Hematopoietic multipotent progenitor cell treated with erythropoietin and hydrocortisone succinate and interleukin-3 and kit ligand, for 15 days (in vitro differentiated cells): ENCODE measurements around the gene WWC1.

Experiments used
- DNase-seq: peaks from one replicate; pipeline ENCODE4 v3.0.0-alpha.2; 2015; ENCODE audit warnings: low spot score

The WWC1 gene

GRCh38 chr5:168364151-168364661 is 72.8 kb downstream of the WWC1 start:
- DNase-seq: no peak

- no peak for DNase-seq
Observed at GRCh38 chr5:168364750-168365550, 73.5 kb downstream of the WWC1 start.

DNA sequence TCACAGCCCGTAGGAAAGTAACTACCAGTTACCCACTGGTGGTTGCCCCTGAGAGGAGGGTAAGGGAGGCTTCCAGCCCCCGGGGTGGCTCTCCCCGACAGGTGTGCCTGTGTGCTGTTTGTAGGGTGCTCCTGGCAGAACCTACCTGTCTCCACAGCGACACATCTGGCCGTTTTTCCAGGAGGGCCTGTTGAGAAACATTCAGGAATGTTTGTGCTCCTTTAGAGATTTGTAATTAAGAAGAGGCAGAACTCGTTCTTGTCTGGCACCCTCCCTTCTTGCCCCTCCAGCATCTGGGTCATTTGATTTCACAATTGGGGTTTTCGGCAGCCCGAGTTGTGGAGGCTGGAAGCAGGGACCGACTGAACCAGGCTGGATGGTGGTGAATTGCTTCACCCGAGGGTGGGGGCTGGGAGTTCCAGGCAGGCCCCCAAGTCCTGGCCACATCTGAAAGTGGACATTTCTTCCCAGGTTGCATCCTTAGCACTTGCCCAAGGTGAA is 74.2 kb downstream of the WWC1 start:
- no peak for DNase-seq

- DNase-seq: no peak
Observed at GRCh38 chr5:168366116-168366515, 74.7 kb downstream of the WWC1 start.

DNA sequence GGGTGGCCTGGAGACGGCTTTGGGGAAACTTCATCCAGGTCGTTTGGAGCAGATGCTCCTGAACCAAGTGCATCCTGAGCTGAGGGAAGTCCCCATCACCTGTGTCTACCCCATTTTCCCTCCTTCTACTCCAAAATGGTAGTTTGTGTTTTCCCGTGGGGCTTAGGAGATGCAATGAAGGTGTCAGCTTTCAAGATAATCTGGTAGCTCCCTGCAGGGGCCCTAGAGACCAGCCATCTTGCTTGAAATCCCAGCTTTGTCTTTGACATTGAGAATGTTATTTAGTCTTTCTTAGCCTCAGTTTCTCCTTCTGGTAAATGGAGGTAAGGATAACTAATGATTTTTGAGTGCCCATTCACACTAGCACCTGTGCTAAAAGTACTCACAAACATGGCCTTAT is 77.4 kb downstream of the WWC1 start:
- no peak for DNase-seq

- DNase-seq: no peak
Observed at GRCh38 chr5:168370831-168371230, 79.4 kb downstream of the WWC1 start.

- DNase-seq: no peak
Observed at GRCh38 chr5:168372356-168372946, 81.0 kb downstream of the WWC1 start.

DNA sequence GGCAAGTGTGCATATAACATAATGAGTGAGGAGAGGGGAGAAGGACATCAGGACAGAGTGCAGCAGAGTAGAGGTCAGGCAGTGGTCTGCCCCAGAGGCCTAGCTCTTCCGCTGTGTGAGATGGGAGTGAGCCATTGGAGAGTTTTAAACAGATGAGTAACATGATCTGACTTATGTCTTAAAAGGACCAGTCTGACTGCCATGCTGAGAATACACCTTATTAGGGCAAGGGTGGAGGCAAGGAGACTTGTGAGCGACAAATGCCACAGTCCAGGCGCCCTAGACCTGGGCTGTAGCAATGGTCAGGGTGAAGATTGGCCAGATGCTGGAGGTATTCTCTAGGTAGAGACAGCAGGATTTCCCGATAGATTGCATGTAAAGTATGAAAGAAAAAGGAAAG is 83.1 kb downstream of the WWC1 start:
- no peak for DNase-seq

DNA sequence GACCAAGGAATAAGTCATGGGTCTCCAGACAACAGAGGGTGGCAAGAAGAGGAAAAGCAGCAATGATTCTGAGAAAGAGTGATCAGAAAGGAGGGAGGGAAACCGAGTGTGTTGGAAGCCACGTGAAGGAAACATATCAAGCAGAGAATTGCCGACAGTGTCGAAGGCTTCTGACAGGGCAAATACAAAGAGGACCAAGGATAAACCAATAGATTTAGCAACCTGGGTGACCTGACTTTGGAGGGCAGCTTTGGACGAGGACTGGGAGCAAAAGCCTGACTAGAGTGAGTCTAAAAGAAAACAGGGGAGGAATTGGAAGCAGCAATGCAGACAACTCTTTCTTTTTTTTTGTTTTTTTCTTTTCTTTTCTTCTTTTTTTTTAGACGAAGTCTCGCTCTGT is 83.8 kb downstream of the WWC1 start:
- no peak for DNase-seq

- no peak for DNase-seq
Observed at GRCh38 chr5:168377525-168377924, 86.1 kb downstream of the WWC1 start.

DNA sequence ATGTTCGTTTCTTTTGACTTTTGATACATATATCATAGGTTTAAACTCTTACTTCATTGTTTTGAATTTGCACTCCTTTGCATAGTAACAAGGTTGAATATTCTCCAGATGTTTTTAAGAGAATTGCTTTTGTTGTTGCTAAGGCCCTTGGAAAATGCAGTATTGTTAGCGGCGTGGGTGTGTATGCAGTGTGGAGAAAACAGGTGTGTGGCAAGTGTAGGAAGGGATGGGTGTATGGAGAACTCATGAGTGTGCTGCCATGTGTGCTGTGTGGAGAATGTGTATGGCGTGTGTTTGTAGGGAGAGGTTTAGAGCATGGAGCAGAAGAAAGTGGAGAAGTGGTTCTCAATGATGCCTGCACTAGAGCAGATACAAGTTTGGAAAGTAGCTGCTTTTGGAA is 87.3 kb downstream of the WWC1 start:
- no peak for DNase-seq

DNA sequence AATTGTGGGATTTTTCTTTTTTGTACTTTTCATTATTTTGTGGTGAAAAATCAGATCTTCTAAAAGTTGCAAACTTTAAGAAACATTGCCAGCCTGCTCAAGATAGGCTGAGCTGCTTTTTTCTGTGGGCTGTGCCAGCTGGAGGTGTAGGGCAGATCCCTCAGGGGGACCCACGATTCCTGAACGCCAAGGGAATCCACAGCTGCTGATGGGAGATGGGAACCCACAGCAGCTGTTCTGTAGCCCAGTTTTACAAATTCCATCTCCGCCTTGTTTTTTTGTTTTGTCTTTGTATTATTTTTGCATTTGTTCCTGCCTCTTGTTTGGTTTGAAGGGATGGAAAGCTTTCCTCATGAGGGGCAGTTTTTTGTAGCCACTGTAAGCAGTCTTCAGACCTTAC is 91.0 kb downstream of the WWC1 start:
- DNase-seq: no peak

DNA sequence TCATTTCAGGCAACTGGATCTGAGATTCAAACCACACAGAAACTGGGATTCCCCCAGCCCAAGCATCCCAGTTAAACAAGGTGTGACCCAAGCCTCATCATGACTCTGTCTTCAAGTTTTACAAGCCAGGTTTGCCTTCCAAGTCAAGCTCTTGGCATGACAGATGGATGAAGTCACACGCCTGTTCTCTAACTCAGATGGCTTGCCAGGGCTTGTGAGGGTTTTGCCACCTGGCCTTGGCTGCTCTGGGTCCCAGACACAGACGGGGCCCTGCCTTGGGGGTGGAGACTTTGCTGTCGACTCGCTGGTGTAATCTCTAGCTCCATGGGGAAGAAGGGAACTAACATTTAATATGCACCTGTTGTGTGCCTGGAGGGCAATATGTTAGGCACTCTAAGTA is 99.0 kb downstream of the WWC1 start:
- no peak for DNase-seq

- no peak for DNase-seq
Observed at GRCh38 chr5:168393773-168394172, 102.3 kb downstream of the WWC1 start.

- no peak for DNase-seq
Observed at GRCh38 chr5:168400429-168401220, 109.2 kb downstream of the WWC1 start.

GRCh38 chr5:168401226-168401625 is 109.8 kb downstream of the WWC1 start:
- DNase-seq: no peak

DNA sequence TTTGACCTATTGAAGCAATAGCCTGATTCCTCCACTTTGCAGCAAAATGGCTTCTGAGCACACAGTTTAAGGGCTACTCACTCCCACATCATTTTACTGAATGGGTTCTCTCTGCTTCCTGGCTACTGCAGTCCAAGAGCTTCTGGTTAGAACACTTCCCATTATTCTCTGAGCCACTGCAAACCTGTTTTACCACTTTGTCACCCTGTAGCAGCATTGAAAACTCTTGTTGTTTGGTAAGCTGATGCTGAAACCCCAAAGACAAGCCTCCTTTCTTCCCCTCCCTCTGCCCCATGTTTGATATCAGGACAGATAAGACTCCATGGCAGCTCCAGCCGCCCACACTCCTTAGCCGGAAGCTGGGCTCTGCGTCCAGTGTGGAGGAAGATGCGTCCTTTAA is 110.4 kb downstream of the WWC1 start:
- no peak for DNase-seq

DNA sequence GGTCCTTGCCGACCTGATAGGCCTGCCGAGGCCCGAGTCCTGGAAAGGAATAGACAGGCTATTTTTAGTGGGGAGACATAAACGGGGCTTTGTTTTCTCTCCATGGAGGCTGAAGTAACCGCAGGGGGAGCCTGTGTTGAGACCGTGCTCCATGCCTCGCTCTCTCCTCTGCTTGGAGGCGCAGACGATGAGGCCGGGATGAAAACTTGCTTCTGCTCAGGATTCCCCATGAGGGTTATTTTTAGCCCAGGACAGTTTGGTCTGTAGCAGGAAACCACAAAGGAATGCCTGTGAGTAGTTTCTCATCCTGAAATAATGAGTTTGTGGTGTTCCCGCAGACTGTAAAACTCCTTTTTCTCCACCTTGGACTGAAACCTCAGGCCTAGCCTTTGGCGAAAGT is 112.9 kb downstream of the WWC1 start:
- no peak for DNase-seq

GRCh38 chr5:168407211-168407610 is 115.8 kb downstream of the WWC1 start:
- DNase-seq: no peak

- no peak for DNase-seq
Observed at GRCh38 chr5:168408561-168409305, 117.3 kb downstream of the WWC1 start.

- DNase-seq: no peak
Observed at GRCh38 chr5:168409591-168410458, 118.4 kb downstream of the WWC1 start.
